Astrocyte (in vitro differentiated cells and primary cell): ENCODE measurements around the gene RIMBP2.

ENCODE experiments used
- EZH2 ChIP-seq: IDR thresholded peaks from 2 replicates; pipeline ENCODE4 v1.6.1; 2012; ENCODE audit warnings: mild to moderate bottlenecking, low read length, inconsistent platforms; ENCODE audit not compliant: insufficient read depth
- TF ChIP-seq, protein P1 (sequence below): IDR thresholded peaks from 2 replicates; pipeline ENCODE4 v1.5.1; 2011; ENCODE audit warnings: low read depth, mild to moderate bottlenecking, inconsistent platforms, low read length, moderate library complexity; ENCODE audit not compliant: insufficient read depth

DNA sequence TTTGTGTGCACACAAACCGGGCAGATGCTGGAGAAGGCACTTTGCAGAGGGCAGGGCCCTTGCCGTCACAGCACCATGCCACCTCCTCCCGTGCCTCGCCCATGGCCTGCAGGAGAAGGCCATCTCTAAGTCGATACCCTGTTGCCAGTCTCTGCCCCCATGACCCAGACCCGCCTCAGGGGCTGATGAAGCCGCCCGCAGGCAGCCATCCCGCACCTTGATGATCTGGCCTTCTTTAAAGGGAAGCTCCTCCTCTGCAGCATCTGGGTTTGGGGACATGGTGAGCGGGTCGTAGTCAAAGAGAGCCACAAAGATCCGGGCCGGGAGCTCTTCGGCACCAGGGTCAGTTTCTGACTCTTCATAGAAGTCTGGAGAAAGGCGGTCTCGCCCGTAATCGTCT, 302.2 kb downstream of the RIMBP2 start:
- TF ChIP-seq, protein P1, sequence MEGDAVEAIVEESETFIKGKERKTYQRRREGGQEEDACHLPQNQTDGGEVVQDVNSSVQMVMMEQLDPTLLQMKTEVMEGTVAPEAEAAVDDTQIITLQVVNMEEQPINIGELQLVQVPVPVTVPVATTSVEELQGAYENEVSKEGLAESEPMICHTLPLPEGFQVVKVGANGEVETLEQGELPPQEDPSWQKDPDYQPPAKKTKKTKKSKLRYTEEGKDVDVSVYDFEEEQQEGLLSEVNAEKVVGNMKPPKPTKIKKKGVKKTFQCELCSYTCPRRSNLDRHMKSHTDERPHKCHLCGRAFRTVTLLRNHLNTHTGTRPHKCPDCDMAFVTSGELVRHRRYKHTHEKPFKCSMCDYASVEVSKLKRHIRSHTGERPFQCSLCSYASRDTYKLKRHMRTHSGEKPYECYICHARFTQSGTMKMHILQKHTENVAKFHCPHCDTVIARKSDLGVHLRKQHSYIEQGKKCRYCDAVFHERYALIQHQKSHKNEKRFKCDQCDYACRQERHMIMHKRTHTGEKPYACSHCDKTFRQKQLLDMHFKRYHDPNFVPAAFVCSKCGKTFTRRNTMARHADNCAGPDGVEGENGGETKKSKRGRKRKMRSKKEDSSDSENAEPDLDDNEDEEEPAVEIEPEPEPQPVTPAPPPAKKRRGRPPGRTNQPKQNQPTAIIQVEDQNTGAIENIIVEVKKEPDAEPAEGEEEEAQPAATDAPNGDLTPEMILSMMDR: no peak
- TF ChIP-seq EZH2: no peak
